PC-3 (cell line): ENCODE results near the gene CD244. TPM values are rescaled to one million over a fixed set of nuclear protein-coding genes. Genes with fewer than 3 reads are reported as not detected.
"Not testable (repeated sequence)": the region's sequence is repeated elsewhere in the genome, so short reads cannot be mapped to it uniquely, and the experiment has no call there.

Source experiments
- ATAC-seq: fragments of 200-7000 bp; cut with Tn5 transposase; 2 replicates; pipeline ENCODE4 v1.9.1; 2020; ENCODE audit warnings: mild to moderate bottlenecking, moderate library complexity
- BruUV-seq: library from RNA; stranded (reverse); fragments of 400-500 nt; replicated peaks from 2 replicates; lab custom pipeline; 2021; lab: Mats Ljungman, UMichigan
- CTCF ChIA-PET: fragments of 300-600 bp; sonication (Branson Sonifier 250); formaldehyde crosslinking; loops from one replicate; lab custom pipeline; 2022; ENCODE audit warnings: antibody characterized with exemption; lab: Charles Lee
- POLR2A ChIA-PET: fragments of 300-600 bp; sonication (Branson Sonifier 250); formaldehyde crosslinking; loops from one replicate; lab custom pipeline; 2022; ENCODE audit warnings: antibody characterized with exemption; ENCODE audit not compliant: unreplicated experiment; lab: Charles Lee
- DNase-seq: peaks from one replicate; pipeline ENCODE4 v3.0.0-alpha.2; 2015
- H2AFZ ChIP-seq: fragments of 300-600 bp; sonication (generic); 2 replicates; pipeline ENCODE4 v1.6.0; 2016; ENCODE audit warnings: antibody characterized with exemption, low read length
- H3F3A ChIP-seq: fragments of 300-600 bp; sonication (generic); one replicate; pipeline ENCODE4 v1.6.0; 2017; ENCODE audit warnings: antibody characterized with exemption, low read length, control low read depth, mild to moderate bottlenecking; ENCODE audit not compliant: unreplicated experiment
- H3K27ac ChIP-seq: fragments of 300-600 bp; sonication (generic); 2 replicates; pipeline ENCODE4 v1.5.1; 2016; ENCODE audit warnings: mild to moderate bottlenecking, low read length
- H3K27me3 ChIP-seq: fragments of 300-600 bp; sonication (generic); 2 replicates; pipeline ENCODE4 v1.6.1; 2016; ENCODE audit warnings: low read length, mixed read lengths
- H3K36me3 ChIP-seq: fragments of 300-600 bp; sonication (generic); 2 replicates; pipeline ENCODE4 v1.6.1; 2016; ENCODE audit warnings: low read depth, mixed run types, low read length, mixed read lengths
- H3K4me1 ChIP-seq: fragments of 300-600 bp; sonication (generic); 2 replicates; pipeline ENCODE4 v1.5.1; 2016; ENCODE audit warnings: low read length; ENCODE audit not compliant: insufficient read depth
- H3K4me2 ChIP-seq: fragments of 300-600 bp; sonication (generic); 2 replicates; pipeline ENCODE4 v1.6.0; 2016; ENCODE audit warnings: low read length
- H3K4me3 ChIP-seq: fragments of 300-600 bp; sonication (generic); 2 replicates; pipeline ENCODE4 v1.5.1; 2016; ENCODE audit warnings: mild to moderate bottlenecking, low read length, mixed read lengths
- H3K79me2 ChIP-seq: fragments of 300-600 bp; sonication (generic); 2 replicates; pipeline ENCODE4 v1.6.1; 2017; ENCODE audit warnings: low read length, mixed read lengths
- H3K9ac ChIP-seq: fragments of 300-600 bp; sonication (generic); 2 replicates; pipeline ENCODE4 v1.6.0; 2016; ENCODE audit warnings: mild to moderate bottlenecking, low read length
- H3K9me2 ChIP-seq: fragments of 300-600 bp; sonication (generic); replicated peaks from 2 replicates; pipeline ENCODE4 v1.6.1; 2016; ENCODE audit warnings: mixed run types, low read length, mixed read lengths
- H3K9me3 ChIP-seq: fragments of 300-600 bp; sonication (generic); 2 replicates; pipeline ENCODE4 v1.6.1; 2016; ENCODE audit warnings: low read length, mixed read lengths
- H4K20me1 ChIP-seq: fragments of 300-600 bp; sonication (generic); 2 replicates; pipeline ENCODE4 v1.6.1; 2016; ENCODE audit warnings: low read length, mixed read lengths
- CTCF ChIP-seq: fragments of 300-600 bp; sonication (generic); conservative IDR thresholded peaks from 2 replicates; pipeline ENCODE4 v1.5.1; 2017; ENCODE audit warnings: antibody characterized with exemption, low read depth, mild to moderate bottlenecking, low read length
- EZH2 ChIP-seq: fragments of 300-600 bp; sonication (generic); IDR thresholded peaks from one replicate; pipeline ENCODE4 v1.6.1; 2017; ENCODE audit warnings: antibody characterized with exemption, mild to moderate bottlenecking, low read length; ENCODE audit not compliant: unreplicated experiment
- EZH2phosphoT487 ChIP-seq: fragments of 300-600 bp; sonication (generic); IDR thresholded peaks from 2 replicates; pipeline ENCODE4 v1.6.1; 2018; ENCODE audit warnings: mild to moderate bottlenecking, antibody characterized with exemption, low read length, borderline replicate concordance
- intact Hi-C: fragments of 100-400 bp; cut with micrococcal nuclease; formaldehyde crosslinking; loops from 2 replicates; pipeline ENCODE4 v1.9.0; 2023
- total RNA-seq: library from RNA; depleted of rRNA; stranded (reverse); fragments of >200 nt; gene quantifications from 2 replicates; pipeline ENCODE4 v1.2.3, GENCODE V29; 2014

Gene CD244
- total RNA-seq, 1 experiment from 2014 or later, result not detected

GRCh38 chr1:160876311-160876710, 13.6 kb upstream of the CD244 start:
- no peaks in the 10 kb centered on the region for H4K20me1 ChIP-seq
- H3K36me3 ChIP-seq, result no peaks in the 10 kb centered on the region
- H3K9me3 ChIP-seq, result no peaks in the 10 kb centered on the region
- H2AFZ ChIP-seq, result no peak overlapping the region
- no peak overlapping the region for H3K9ac ChIP-seq
- no peak overlapping the region for H3K4me2 ChIP-seq
- H3K27me3 ChIP-seq, result no peaks in the 10 kb centered on the region
- TF ChIP-seq CTCF (no peak), EZH2 (no peak), EZH2phosphoT487 (no peak)
- no peaks in the 10 kb centered on the region for H3K79me2 ChIP-seq
- DNase-seq, result no peak
- no TSS peak for BruUV-seq
- ChIA-PET POLR2A (no interaction called here), CTCF (no interaction called here)
- no peak overlapping the region for H3K27ac ChIP-seq
- H3K4me1 ChIP-seq, result peaks cover 7% of the 10 kb centered on the region; the same call in 1 of the 2 replicates
- no peaks in the 10 kb centered on the region for H3K9me2 ChIP-seq
- intact Hi-C loops, result no loop called here
- H3F3A ChIP-seq, result no peaks in the 10 kb centered on the region
- H3K4me3 ChIP-seq, result no peak overlapping the region
- ATAC-seq, result no peak

GRCh38 chr1:160875591-160875990, 12.9 kb upstream of the CD244 start:
- POLR2A ChIA-PET, result not testable (repeated sequence)

DNA sequence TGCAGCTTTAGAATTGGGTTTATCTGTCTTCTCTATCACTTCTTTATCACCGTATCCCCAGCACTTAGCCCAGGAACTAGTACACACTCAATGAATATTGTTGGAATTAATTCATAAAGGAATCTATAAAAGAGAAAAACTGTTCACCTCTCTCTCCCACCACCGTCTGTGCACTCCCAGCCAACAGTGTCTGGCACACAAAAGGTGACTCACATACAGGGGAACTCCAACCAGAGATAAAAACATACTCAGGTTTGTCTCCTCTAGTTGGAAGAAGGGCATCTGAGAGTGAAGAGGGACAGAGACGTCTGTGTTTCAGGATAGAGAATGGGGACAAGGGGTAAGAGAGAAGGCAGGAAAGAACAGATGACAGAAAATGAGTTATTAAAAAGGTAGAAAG, 12.2 kb upstream of the CD244 start:
- Histone ChIP-seq H3K9me2 (no peaks in the 10 kb centered on the region), H3K9ac (no peak overlapping the region), H3K9me3 (no peaks in the 10 kb centered on the region), H2AFZ (no peak overlapping the region), H3K79me2 (no peaks in the 10 kb centered on the region), H3K36me3 (no peaks in the 10 kb centered on the region), H3K4me1 (peaks cover 7% of the 10 kb centered on the region; the same call in 1 of the 2 replicates), H3K27me3 (no peaks in the 10 kb centered on the region), H3K4me3 (no peak overlapping the region), H3F3A (no peaks in the 10 kb centered on the region), H3K27ac (no peak overlapping the region), H3K4me2 (no peak overlapping the region), H4K20me1 (no peaks in the 10 kb centered on the region)
- ATAC-seq, result peak; percentile 73
- CTCF ChIA-PET, result no interaction called here
- TF ChIP-seq EZH2, result no peak
- no peak for TF ChIP-seq EZH2phosphoT487
- TF ChIP-seq CTCF, result no peak
- POLR2A ChIA-PET, result no interaction called here
- DNase-seq, result peak; percentile 58
- no TSS peak for BruUV-seq
- intact Hi-C loops, result no loop called here

More at GRCh38 chr1:160875591-160875990, 12.9 kb upstream of the CD244 start:
- H3K9me2 ChIP-seq, H2AFZ ChIP-seq, H3K4me2 ChIP-seq, H3K79me2 ChIP-seq, intact Hi-C loops, H3F3A ChIP-seq, H3K9ac ChIP-seq, H3K27me3 ChIP-seq, H3K27ac ChIP-seq, ATAC-seq, CTCF ChIA-PET, H3K4me1 ChIP-seq, H4K20me1 ChIP-seq, H3K4me3 ChIP-seq, H3K36me3 ChIP-seq, H3K9me3 ChIP-seq, DNase-seq, BruUV-seq: not testable (repeated sequence)
